Esophagus muscularis mucosa (tissue), 4 donors: ENCODE results near the gene HFE.

Source experiments
- CTCF ChIP-seq, 3 experiments: fragments of 200-600 bp in 2 of 3; fragments of 450-650 bp in 1 of 3; sonication (generic) in 2 of 3; IDR thresholded peaks; one replicate each; pipeline ENCODE4 v1.5.1; 2017 to 2019; ENCODE audit warnings: antibody characterized with exemption in 3 of 3, mild to moderate bottlenecking in 2 of 3, moderate library complexity in 1 of 3
- EP300 ChIP-seq: sonication (generic); formaldehyde crosslinking; IDR thresholded peaks from one replicate; pipeline ENCODE4 v1.6.1; 2017; ENCODE audit warnings: antibody characterized with exemption
- POLR2A ChIP-seq: fragments of 450-650 bp; IDR thresholded peaks from one replicate; pipeline ENCODE4 v1.6.1; 2017; ENCODE audit warnings: antibody characterized with exemption, moderate library complexity, mild to moderate bottlenecking, low read depth

- TF ChIP-seq POLR2A (no peak), CTCF (IDR thresholded peaks at IDR 0.05) (no peak), EP300 (no peak)
These were observed 22.5 kb downstream of the HFE start for GRCh38 chr6:26109772-26110171.
